ENCODE measurements around the gene SERINC5. TPM values are rescaled to one million over a fixed set of nuclear protein-coding genes. Genes with fewer than 3 reads are reported as not detected.
"Not testable (repeated sequence)": the region's sequence is repeated elsewhere in the genome, so short reads cannot be mapped to it uniquely, and the experiment has no call there.

Gene SERINC5
- total RNA-seq, 2 donors from 2014 or later, result 134 to 183 TPM

- no peak overlapping the region for H3K4me3 Mint-ChIP-seq
- H3K4me1 Mint-ChIP-seq, result no peaks in the 10 kb centered on the region
- no peak overlapping the region for H3K9ac ChIP-seq (ENCODE audit: extremely low read depth, low read length, poor library complexity, severe bottlenecking)
- H3K27ac Mint-ChIP-seq, result no peak overlapping the region
- WGBS, 2 experiments (ENCODE audit: insufficient coverage in 1 of 2, insufficient read length in 1 of 2), result 67 to 77% methylated on average over 1 to 2 of the region's 2 CpGs
- no peaks in the 10 kb centered on the region for H3K9me3 Mint-ChIP-seq
- DNase-seq, result no peak
- no peak for TF ChIP-seq CTCF (conservative IDR thresholded peaks at IDR 0.05)
- H3K27ac ChIP-seq (ENCODE audit: low read depth, low read length), result no peak overlapping the region
- H3K4me1 ChIP-seq (ENCODE audit: control insufficient read depth, insufficient read depth, low read length), result no peaks in the 10 kb centered on the region
- no peaks in the 10 kb centered on the region for H3K27me3 ChIP-seq (ENCODE audit: control insufficient read depth, insufficient read depth, low read length, poor library complexity, severe bottlenecking)
- no peaks in the 10 kb centered on the region for H3K27me3 Mint-ChIP-seq (ENCODE audit: insufficient read depth)
- H3K4me3 ChIP-seq (ENCODE audit: low read length), result no peak overlapping the region
- no peaks in the 10 kb centered on the region for H3K36me3 Mint-ChIP-seq (ENCODE audit: low read depth)
- H3K36me3 ChIP-seq (ENCODE audit: control insufficient read depth, insufficient read depth, low read length), result no peaks in the 10 kb centered on the region
- H3K9me3 ChIP-seq (ENCODE audit: control insufficient read depth, low read length), result no peaks in the 10 kb centered on the region
These were observed 21.3 kb upstream of the SERINC5 start for GRCh38 chr5:80277191-80277590.

DNA sequence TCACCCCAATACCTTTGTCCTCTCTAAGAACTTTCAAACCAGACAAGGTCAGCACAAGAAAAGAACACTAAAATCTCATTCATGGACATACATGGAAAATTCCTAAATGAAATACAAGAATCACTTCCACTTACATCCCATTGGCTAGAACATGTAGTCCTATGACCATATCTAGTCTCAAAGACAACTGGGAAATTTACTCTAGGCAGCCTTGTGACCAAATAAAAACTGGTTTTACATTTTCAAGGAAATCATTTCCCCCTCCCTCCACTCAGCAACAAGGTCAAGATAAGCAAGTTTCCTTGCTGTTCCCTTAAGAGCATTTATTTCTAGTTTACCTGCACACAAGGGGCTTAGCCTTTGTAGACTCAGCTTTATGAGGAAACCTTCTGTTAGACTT lies 20.3 kb upstream of the SERINC5 start:
- no peak overlapping the region for H3K9ac ChIP-seq (ENCODE audit: extremely low read depth, low read length, poor library complexity, severe bottlenecking)
- H3K4me3 ChIP-seq (ENCODE audit: low read length), result no peak overlapping the region
- no peaks in the 10 kb centered on the region for H3K4me1 ChIP-seq (ENCODE audit: control insufficient read depth, insufficient read depth, low read length)
- Mint-ChIP-seq H3K9me3 (no peaks in the 10 kb centered on the region), H3K4me3 (no peak overlapping the region), H3K27me3 (ENCODE audit: insufficient read depth) (no peaks in the 10 kb centered on the region), H3K4me1 (no peaks in the 10 kb centered on the region), H3K27ac (no peak overlapping the region), H3K36me3 (ENCODE audit: low read depth) (no peaks in the 10 kb centered on the region)
- H3K27me3 ChIP-seq (ENCODE audit: control insufficient read depth, insufficient read depth, low read length, poor library complexity, severe bottlenecking), result no peaks in the 10 kb centered on the region
- H3K36me3 ChIP-seq (ENCODE audit: control insufficient read depth, insufficient read depth, low read length), result no peaks in the 10 kb centered on the region
- H3K9me3 ChIP-seq (ENCODE audit: control insufficient read depth, low read length), result no peaks in the 10 kb centered on the region
- DNase-seq, result no peak
- H3K27ac ChIP-seq (ENCODE audit: low read depth, low read length), result no peak overlapping the region
- no peak for TF ChIP-seq CTCF (conservative IDR thresholded peaks at IDR 0.05)

- Mint-ChIP-seq H3K4me1 (no peaks in the 10 kb centered on the region), H3K4me3 (no peak overlapping the region), H3K36me3 (ENCODE audit: low read depth) (no peaks in the 10 kb centered on the region), H3K9me3 (no peaks in the 10 kb centered on the region), H3K27me3 (ENCODE audit: insufficient read depth) (no peaks in the 10 kb centered on the region), H3K27ac (no peak overlapping the region)
- Histone ChIP-seq H3K36me3 (ENCODE audit: control insufficient read depth, insufficient read depth, low read length) (no peaks in the 10 kb centered on the region), H3K4me1 (ENCODE audit: control insufficient read depth, insufficient read depth, low read length) (no peaks in the 10 kb centered on the region), H3K27me3 (ENCODE audit: control insufficient read depth, insufficient read depth, low read length, poor library complexity, severe bottlenecking) (no peaks in the 10 kb centered on the region), H3K4me3 (ENCODE audit: low read length) (no peak overlapping the region), H3K9ac (ENCODE audit: extremely low read depth, low read length, poor library complexity, severe bottlenecking) (no peak overlapping the region), H3K27ac (ENCODE audit: low read depth, low read length) (no peak overlapping the region), H3K9me3 (ENCODE audit: control insufficient read depth, low read length) (no peaks in the 10 kb centered on the region)
- TF ChIP-seq CTCF (conservative IDR thresholded peaks at IDR 0.05), result peak; percentile 73
- peak; percentile 64 for DNase-seq
- 85 to 100% methylated on average over 2 of the region's 2 CpGs for WGBS, 2 experiments (ENCODE audit: insufficient coverage in 1 of 2, insufficient read length in 1 of 2)
These were observed 19.5 kb upstream of the SERINC5 start for GRCh38 chr5:80275347-80275746.

- Mint-ChIP-seq H3K27ac (peak overlapping the region; percentile 16), H3K4me1 (peaks cover 15% of the 10 kb centered on the region)
- H3K9ac ChIP-seq (ENCODE audit: extremely low read depth, low read length, poor library complexity, severe bottlenecking); H3K9me3 ChIP-seq (ENCODE audit: control insufficient read depth, low read length); H3K27ac ChIP-seq (ENCODE audit: low read depth, low read length); H3K9me3 Mint-ChIP-seq; DNase-seq; H3K4me1 ChIP-seq (ENCODE audit: control insufficient read depth, insufficient read depth, low read length); H3K4me3 Mint-ChIP-seq; H3K36me3 Mint-ChIP-seq (ENCODE audit: low read depth); H3K36me3 ChIP-seq (ENCODE audit: control insufficient read depth, insufficient read depth, low read length); H3K27me3 ChIP-seq (ENCODE audit: control insufficient read depth, insufficient read depth, low read length, poor library complexity, severe bottlenecking); H3K4me3 ChIP-seq (ENCODE audit: low read length); H3K27me3 Mint-ChIP-seq (ENCODE audit: insufficient read depth): not testable (repeated sequence)
- 83 to 95% methylated on average over 2 of the region's 2 CpGs for WGBS, 2 experiments (ENCODE audit: insufficient coverage in 1 of 2, insufficient read length in 1 of 2)
These were observed 14.7 kb upstream of the SERINC5 start for GRCh38 chr5:80270543-80270942.

Data from endodermal cell (in vitro differentiated cells).